Kidney (tissue), 14 donors: ENCODE data around the gene KLHL7. TPM values are rescaled to one million over a fixed set of nuclear protein-coding genes. Genes with fewer than 3 reads are reported as not detected.
"Not testable (repeated sequence)": the region's sequence is repeated elsewhere in the genome, so short reads cannot be mapped to it uniquely, and the experiment has no call there.

Source experiments
- DNase-seq, 5 donors: peaks; one replicate each; pipeline ENCODE4 v3.0.0-alpha.2; 2013 to 2020
- FAIRE-seq: peaks from 2 replicates; lab custom pipeline; 2012; peaks lifted over from hg19 to GRCh38; lab: Jason Lieb, UNC
- H3K27ac ChIP-seq, 2 donors: one replicate each; pipeline ENCODE4 v1.7.0; 2013; ENCODE audit warnings: low read depth in 2 of 2, low read length in 2 of 2, inconsistent platforms in 1 of 2
- H3K27me3 ChIP-seq: one replicate; pipeline ENCODE4 v1.7.1; 2013; ENCODE audit warnings: low read length, inconsistent platforms; ENCODE audit not compliant: control insufficient read depth, insufficient read depth
- H3K36me3 ChIP-seq, 3 donors: one replicate each; pipeline versions ENCODE4 v1.7.0 to v1.7.1; 2013; ENCODE audit warnings: low read length in 3 of 3, control low read depth in 1 of 3, inconsistent platforms in 1 of 3; ENCODE audit not compliant: insufficient read depth in 3 of 3, control insufficient read depth in 2 of 3
- H3K4me1 ChIP-seq, 3 donors: one replicate each; pipeline versions ENCODE4 v1.7.0 to v1.7.1; 2013; ENCODE audit warnings: low read length in 3 of 3, inconsistent platforms in 1 of 3, low read depth in 1 of 3; ENCODE audit not compliant: control insufficient read depth in 2 of 3, insufficient read depth in 2 of 3
- H3K4me3 ChIP-seq, 3 donors: one replicate each; pipeline versions ENCODE4 v1.7.0 to v1.8.1; 2013; ENCODE audit warnings: low read length in 3 of 3, control low read depth in 1 of 3, inconsistent platforms in 1 of 3
- H3K9ac ChIP-seq, 3 donors: one replicate each; pipeline versions ENCODE4 v1.7.0 to v1.7.1; 2013; ENCODE audit warnings: low read length in 3 of 3, control low read depth in 1 of 3, inconsistent platforms in 1 of 3
- H3K9me3 ChIP-seq, 3 donors: one replicate each; pipeline versions ENCODE4 v1.7.0 to v1.7.1; 2013; ENCODE audit warnings: low read length in 3 of 3, control low read depth in 1 of 3, inconsistent platforms in 1 of 3; ENCODE audit not compliant: control insufficient read depth in 2 of 3, insufficient read depth in 1 of 3
- CTCF ChIP-seq: IDR thresholded peaks from 3 replicates; pipeline ENCODE4 v1.5.1; 2012; ENCODE audit warnings: mild to moderate bottlenecking, moderate library complexity, borderline replicate concordance; ENCODE audit not compliant: insufficient read depth; ENCODE audit errors: extremely low read depth
- intact Hi-C: fragments of 100-400 bp; cut with DNase I; formaldehyde crosslinking; loops from one replicate; pipeline ENCODE4 v1.11.1; 2022
- polyA plus RNA-seq: library from polyadenylated mRNA; stranded (reverse); fragments of 350-450 nt; fragmentation: Illumina TruSeq; extraction: RNeasy Lipid Tissue Mini Kit (QIAGEN cat#74804); gene quantifications from one replicate; pipeline ENCODE4 v1.2.3, GENCODE V29; 2014; ENCODE audit warnings: low read depth, low replicate concordance; ENCODE audit not compliant: insufficient read depth
- total RNA-seq: library from RNA; stranded (reverse); fragmentation: NEBNext Ultra II Directional; extraction: Animal tissue kit (Norgen Biotek cat#: 25700); gene quantifications from one replicate; pipeline ENCODE4 v1.2.1, GENCODE V29; 2021
- donor health status: control.
- donor health status: control.
- donor health status: control.
- donor health status: control.
- donor health status: control.
- donor health status: DM: yes; HTN: yes; CAD: no.
- donor health status: Normal renal cell carcinoma (clear cell type).

KLHL7 gene
- total and polyA plus RNA-seq, 2 donors from 2014 or later = 13.3 to 20.6 TPM

DNA sequence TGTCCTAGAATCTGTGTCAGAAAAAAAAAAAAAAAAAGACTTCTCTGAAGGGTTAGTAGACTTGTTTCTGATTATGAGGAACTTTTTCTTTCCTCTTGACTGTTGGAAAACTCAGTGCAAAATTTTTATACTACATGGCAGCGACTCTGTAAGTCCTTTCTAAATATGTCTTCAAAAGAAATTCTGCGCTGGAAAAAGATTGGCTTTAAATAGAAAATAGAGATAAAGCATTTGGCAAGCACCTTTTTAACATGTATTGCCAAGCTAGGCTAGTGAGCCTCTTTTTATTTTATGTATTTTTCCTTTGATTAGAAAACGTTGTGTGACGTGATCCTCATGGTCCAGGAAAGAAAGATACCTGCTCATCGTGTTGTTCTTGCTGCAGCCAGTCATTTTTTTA, 17.9 kb downstream of the KLHL7 start:
- Histone ChIP-seq H3K27ac (no peak overlapping the region), H3K4me1 (no peaks in the 10 kb centered on the region), H3K27me3 (no peaks in the 10 kb centered on the region), H3K36me3 (peaks cover 4 to 10% (median 5%) of the 10 kb centered on the region in 3 donors), H3K4me3 (no peak overlapping the region), H3K9ac (no peak overlapping the region), H3K9me3 (no peaks in the 10 kb centered on the region)
- TF ChIP-seq CTCF = no peak
- intact Hi-C loops = no loop called here
- DNase-seq (no peak), FAIRE-seq (no peak)

DNA sequence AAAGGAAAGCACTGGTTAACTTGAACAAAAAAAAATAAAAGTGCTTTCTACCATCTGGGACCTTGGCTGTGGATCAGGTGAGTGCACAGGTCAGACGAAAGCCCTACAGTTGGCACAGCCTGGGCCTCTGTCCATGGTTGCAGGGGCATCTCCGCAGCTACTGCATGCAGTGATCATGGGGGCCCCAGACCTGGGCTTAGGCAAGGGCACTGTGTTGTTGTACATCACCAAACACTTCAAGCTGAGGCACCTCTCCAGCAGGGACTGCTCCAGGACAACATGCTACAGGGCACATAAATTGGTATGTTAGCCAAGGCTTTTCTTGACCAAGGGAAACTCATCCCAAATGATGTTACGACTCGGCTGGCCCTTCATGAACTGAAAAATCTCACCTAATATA, 23.5 kb downstream of the KLHL7 start:
- TF ChIP-seq CTCF = no peak
- Histone ChIP-seq H3K9ac (no peak overlapping the region), H3K27me3 (no peaks in the 10 kb centered on the region), H3K36me3 (peaks cover 4 to 10% (median 5%) of the 10 kb centered on the region in 3 donors), H3K27ac (no peak overlapping the region), H3K4me3 (no peak overlapping the region), H3K9me3 (no peaks in the 10 kb centered on the region), H3K4me1 (no peaks in the 10 kb centered on the region)
- FAIRE-seq = no peak
- no peak for DNase-seq
- intact Hi-C loops = no loop called here

DNA sequence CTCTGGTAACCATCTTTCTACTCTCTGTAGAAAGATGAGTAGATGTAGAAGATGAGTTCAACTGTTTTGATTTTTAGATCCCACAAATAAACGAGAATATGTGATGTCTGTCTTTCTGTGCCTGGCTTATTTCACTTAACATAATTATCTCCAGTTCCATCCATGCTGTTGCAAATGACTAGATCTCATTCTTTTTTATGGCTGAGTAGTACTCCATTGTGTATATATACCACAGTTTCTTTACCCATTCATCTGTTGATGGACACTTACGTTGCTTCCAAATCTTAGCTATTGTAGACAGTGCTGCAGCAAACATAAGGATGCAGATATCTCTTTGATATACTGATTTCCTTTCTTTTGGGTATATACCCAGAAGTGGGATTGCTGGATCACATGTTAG, 26.2 kb downstream of the KLHL7 start:
- FAIRE-seq, H3K27ac ChIP-seq, intact Hi-C loops, H3K27me3 ChIP-seq, H3K36me3 ChIP-seq, H3K9ac ChIP-seq, H3K4me1 ChIP-seq, H3K4me3 ChIP-seq, H3K9me3 ChIP-seq, DNase-seq: not testable (repeated sequence)

DNA sequence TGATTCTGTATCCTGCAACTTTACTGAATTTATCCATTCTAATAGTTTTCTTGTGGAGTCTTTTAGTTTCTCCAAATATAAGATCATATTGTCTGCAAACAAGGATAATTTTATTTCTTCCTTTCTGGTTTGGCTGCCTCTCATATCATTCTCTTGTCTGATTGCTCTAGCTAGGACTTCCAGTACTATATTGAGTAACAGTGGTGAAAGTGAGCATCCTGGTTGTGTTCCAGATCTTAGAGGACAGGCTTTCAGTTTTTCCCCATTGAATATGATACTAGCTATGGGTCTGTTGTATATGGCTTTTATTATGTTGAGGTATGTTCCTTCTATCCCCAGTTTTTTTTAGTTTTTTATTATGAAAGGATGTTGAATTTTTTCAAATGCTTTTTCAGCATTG, 28.2 kb downstream of the KLHL7 start:
- H3K27me3 ChIP-seq = no peaks in the 10 kb centered on the region
- H3K9me3 ChIP-seq = no peaks in the 10 kb centered on the region
- H3K4me3 ChIP-seq = no peak overlapping the region
- H3K9ac ChIP-seq = no peak overlapping the region
- H3K4me1 ChIP-seq = no peaks in the 10 kb centered on the region
- FAIRE-seq (no peak), DNase-seq (no peak)
- no peak for TF ChIP-seq CTCF
- no peak overlapping the region for H3K27ac ChIP-seq
- intact Hi-C loops = no loop called here
- no peaks in the 10 kb centered on the region for H3K36me3 ChIP-seq
